Osteocyte (in vitro differentiated cells): ENCODE data around the gene PLA2G4A. TPM values are rescaled to one million over a fixed set of nuclear protein-coding genes. Genes with fewer than 3 reads are reported as not detected.

Experiments used
- DNase-seq: peaks from one replicate; pipeline ENCODE4 v3.0.0; 2021; ENCODE audit warnings: mixed read lengths; ENCODE audit not compliant: unreplicated experiment; ENCODE audit errors: extremely low spot score
- H3K27ac Mint-ChIP-seq: one replicate; pipeline ENCODE4 v1.8.0; 2021; ENCODE audit warnings: mild to moderate bottlenecking, mixed read lengths; ENCODE audit not compliant: unreplicated experiment
- H3K27me3 Mint-ChIP-seq: one replicate; pipeline ENCODE4 v1.8.0; 2021; ENCODE audit warnings: mixed read lengths; ENCODE audit not compliant: unreplicated experiment
- H3K36me3 Mint-ChIP-seq: one replicate; pipeline ENCODE4 v1.8.0; 2021; ENCODE audit warnings: mixed read lengths; ENCODE audit not compliant: unreplicated experiment
- H3K4me1 Mint-ChIP-seq: one replicate; pipeline ENCODE4 v1.8.0; 2021; ENCODE audit warnings: mixed read lengths; ENCODE audit not compliant: unreplicated experiment
- H3K4me3 Mint-ChIP-seq: one replicate; pipeline ENCODE4 v1.8.0; 2021; ENCODE audit warnings: mild to moderate bottlenecking, moderate library complexity, mixed read lengths; ENCODE audit not compliant: unreplicated experiment
- H3K9me3 Mint-ChIP-seq: one replicate; pipeline ENCODE4 v1.8.0; 2021; ENCODE audit warnings: mixed read lengths; ENCODE audit not compliant: unreplicated experiment
- CTCF ChIP-seq: fragments of 200-600 bp; sonication (generic); IDR thresholded peaks from 2 replicates; pipeline ENCODE4 v1.5.0; 2021; ENCODE audit warnings: antibody characterized with exemption, mild to moderate bottlenecking, moderate library complexity
- total RNA-seq: library from RNA; stranded (reverse); gene quantifications from 2 replicates; pipeline ENCODE4 v1.2.1, GENCODE V29; 2021

The PLA2G4A gene
- total RNA-seq, 1 donor from 2014 or later, result 2.4 TPM

- Mint-ChIP-seq H3K4me3 (no peak overlapping the region), H3K27ac (no peak overlapping the region), H3K9me3 (peaks cover 7% of the 10 kb centered on the region), H3K27me3 (peaks cover 5% of the 10 kb centered on the region), H3K36me3 (no peaks in the 10 kb centered on the region), H3K4me1 (no peaks in the 10 kb centered on the region)
- no peak for TF ChIP-seq CTCF
- no peak for DNase-seq
Measured at GRCh38 chr1:187003353-187003752, 174.6 kb downstream of the PLA2G4A start.

GRCh38 chr1:187006896-187007295 is 178.1 kb downstream of the PLA2G4A start:
- no peak for DNase-seq
- Mint-ChIP-seq H3K4me3 (no peak overlapping the region), H3K9me3 (peaks cover 7% of the 10 kb centered on the region), H3K4me1 (no peaks in the 10 kb centered on the region), H3K27me3 (no peaks in the 10 kb centered on the region), H3K36me3 (no peaks in the 10 kb centered on the region), H3K27ac (no peak overlapping the region)
- TF ChIP-seq CTCF, result no peak

- no peaks in the 10 kb centered on the region for H3K4me1 Mint-ChIP-seq
- H3K36me3 Mint-ChIP-seq, result no peaks in the 10 kb centered on the region
- H3K9me3 Mint-ChIP-seq, result peaks cover 7% of the 10 kb centered on the region
- DNase-seq, result no peak
- no peak for TF ChIP-seq CTCF
- no peak overlapping the region for H3K27ac Mint-ChIP-seq
- H3K4me3 Mint-ChIP-seq, result no peak overlapping the region
- no peaks in the 10 kb centered on the region for H3K27me3 Mint-ChIP-seq
Measured at GRCh38 chr1:187009320-187009719, 180.6 kb downstream of the PLA2G4A start.

- Mint-ChIP-seq H3K36me3 (no peaks in the 10 kb centered on the region), H3K4me1 (no peaks in the 10 kb centered on the region), H3K27me3 (no peaks in the 10 kb centered on the region), H3K9me3 (peaks cover 7% of the 10 kb centered on the region), H3K27ac (no peak overlapping the region), H3K4me3 (no peak overlapping the region)
- TF ChIP-seq CTCF, result no peak
- no peak for DNase-seq
Measured at GRCh38 chr1:187010571-187011309, 182.0 kb downstream of the PLA2G4A start.

- H3K4me3 Mint-ChIP-seq, result no peak overlapping the region
- TF ChIP-seq CTCF, result no peak
- no peak for DNase-seq
- H3K4me1 Mint-ChIP-seq, result no peaks in the 10 kb centered on the region
- H3K27me3 Mint-ChIP-seq, result peaks cover 6% of the 10 kb centered on the region
- H3K27ac Mint-ChIP-seq, result no peak overlapping the region
- no peaks in the 10 kb centered on the region for H3K9me3 Mint-ChIP-seq
- H3K36me3 Mint-ChIP-seq, result no peaks in the 10 kb centered on the region
Measured at GRCh38 chr1:187013582-187014200, 184.9 kb downstream of the PLA2G4A start.
